ENCODE data around the gene IER3.

Gene IER3, protein sequence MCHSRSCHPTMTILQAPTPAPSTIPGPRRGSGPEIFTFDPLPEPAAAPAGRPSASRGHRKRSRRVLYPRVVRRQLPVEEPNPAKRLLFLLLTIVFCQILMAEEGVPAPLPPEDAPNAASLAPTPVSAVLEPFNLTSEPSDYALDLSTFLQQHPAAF

DNA sequence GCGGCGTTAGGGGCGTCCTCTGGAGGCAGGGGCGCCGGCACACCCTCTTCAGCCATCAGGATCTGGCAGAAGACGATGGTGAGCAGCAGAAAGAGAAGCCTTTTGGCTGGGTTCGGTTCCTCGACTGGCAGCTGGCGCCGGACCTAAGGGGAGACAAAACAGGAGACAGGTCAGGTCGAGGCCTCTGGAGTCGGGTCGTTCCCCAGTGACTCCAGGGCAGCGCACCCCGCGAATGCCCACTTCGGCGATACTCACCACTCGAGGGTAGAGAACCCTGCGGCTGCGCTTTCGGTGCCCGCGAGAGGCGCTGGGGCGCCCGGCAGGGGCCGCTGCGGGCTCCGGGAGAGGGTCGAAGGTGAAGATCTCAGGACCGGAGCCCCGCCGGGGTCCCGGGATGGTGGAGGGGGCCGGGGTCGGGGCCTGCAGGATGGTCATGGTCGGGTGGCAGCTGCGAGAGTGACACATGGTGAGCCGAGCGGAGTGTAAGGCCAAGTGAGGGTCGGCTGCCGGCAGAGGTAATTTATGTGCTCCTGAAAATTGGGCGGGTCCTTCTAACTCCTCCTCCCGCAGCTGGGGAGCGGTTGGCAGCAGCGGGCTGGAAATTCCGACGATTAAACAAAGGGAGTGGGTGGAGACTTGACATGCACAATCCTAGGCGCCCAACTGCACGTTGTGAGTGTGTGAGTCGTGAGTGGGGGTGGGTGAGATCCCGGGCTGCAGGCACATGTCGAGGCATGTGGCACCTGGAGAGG, at the start of gene IER3:
Gene IER3, minus strand, starts transcription at position 494 of the 752 bp plus-strand sequence. Its CDS starts 29 bp downstream, at position 465.
- peak; percentile 81 for DNase-seq (ENCODE audit: low spot score)

DNA sequence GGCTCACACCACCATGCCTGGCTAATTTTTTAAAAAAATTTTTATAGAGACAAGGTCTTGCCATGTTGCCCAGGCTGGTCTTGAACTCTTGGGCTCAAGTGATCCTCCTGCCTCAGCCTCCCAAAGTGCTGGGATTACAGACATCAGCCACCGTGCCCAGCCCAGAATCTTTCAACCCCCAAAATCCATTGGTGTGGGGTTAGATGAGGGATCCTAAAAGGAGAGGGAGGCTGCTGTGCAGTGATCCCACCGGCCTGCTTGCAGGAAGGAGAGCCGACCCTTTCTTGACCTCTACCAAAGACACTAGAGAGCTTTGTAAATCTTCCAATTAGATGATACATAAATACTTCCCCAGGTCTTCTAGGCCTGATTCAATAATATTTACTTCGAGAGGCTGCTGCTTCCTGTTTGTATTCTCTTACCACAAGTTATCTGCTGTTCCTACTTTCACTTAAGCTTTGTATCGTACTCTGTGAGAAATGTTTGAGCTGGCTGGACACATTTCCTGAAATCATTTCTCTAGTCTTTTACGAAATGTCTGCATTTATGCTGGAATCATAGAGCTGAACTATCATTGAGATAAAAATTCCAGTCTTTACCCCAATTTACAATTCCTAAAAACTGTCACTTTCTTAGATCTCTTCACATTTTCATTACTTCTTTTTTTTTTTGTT, 49.3 kb upstream of the IER3 start:
- DNase-seq (ENCODE audit: low spot score) = no peak

- no peak for DNase-seq (ENCODE audit: low spot score)
These were observed 48.4 kb upstream of the IER3 start for GRCh38 chr6:30792786-30793185.

DNA sequence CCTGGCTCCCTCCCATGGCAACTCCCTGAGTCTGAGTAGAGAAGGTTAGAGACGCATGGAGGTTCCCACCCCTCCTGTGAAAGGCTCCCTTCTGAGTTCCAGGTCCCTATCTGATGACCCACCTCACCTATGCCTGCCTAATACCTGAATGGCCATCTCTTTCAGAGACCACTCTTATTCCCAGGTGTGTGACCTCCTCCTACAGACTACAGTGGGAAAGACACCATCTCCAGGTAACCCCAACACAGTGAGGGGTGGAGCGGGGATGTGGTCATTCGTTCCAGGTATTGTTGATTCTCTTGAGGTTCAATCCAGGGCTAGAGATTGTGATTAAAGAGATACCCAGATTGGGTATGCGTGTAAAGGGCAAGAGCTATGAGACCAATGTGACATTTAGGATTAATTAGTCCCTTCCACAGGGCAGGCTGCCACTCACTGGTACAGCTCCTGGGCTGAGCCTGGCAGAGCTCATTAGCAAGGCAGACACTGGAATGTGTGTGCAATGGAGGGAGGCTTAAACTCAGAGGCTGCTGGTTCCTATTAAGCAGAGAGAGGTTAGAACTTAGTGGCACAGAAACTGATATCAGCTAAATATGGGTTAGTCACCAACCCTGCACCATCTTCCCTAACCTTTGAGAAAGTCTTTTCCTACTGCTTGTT, 46.5 kb upstream of the IER3 start:
- DNase-seq (ENCODE audit: low spot score) = no peak

DNA sequence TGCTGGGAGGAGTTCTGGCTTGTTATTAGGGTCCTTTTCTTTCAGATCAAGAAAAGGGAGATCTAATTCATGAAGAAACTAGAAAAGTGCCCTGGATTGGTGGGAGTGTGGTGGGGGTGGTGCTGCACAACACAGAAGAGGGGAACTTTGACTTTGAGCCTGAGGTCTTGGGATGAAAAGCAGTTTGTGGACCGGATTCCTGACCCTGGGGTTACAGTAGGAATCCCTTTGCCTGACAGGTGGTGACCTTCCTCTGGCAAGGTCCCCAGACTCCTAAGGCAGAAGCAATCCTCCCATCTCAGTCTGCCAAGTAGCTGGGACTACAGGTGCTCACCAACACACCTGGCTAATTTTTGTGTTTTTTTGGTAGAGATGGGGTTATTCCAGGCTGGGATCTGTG, 45.3 kb upstream of the IER3 start:
- DNase-seq (ENCODE audit: low spot score) = no peak

- peak; percentile 11 for DNase-seq (ENCODE audit: low spot score)
These were observed 43.6 kb upstream of the IER3 start for GRCh38 chr6:30787954-30788353.

DNA sequence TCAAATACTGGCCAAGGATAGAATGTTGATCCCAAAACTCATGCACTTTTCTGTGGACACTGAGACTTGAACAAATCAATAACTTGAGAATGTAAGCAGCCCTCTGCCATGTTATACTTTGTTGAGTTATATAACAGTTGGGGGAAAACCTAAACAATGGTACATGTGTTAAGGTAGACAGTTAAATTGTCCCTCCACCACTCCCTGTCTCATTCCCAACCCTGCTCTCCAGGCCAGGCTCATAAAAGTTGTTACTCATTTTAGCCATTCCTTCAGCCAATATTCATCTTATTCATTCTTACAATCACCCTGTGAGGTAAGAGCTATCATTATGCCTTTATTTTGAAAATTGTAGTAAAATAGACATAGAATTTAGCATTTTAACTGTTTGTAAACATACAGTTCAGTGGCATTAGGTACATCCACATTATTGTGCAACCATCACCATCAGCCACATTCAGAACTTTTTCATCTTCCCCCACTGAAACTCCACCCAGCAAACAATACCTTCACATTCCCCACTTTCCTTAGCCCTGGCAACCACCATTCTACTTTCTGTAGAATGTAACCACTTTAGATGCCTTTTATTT, 38.2 kb upstream of the IER3 start:
- no peak for DNase-seq (ENCODE audit: low spot score)

DNA sequence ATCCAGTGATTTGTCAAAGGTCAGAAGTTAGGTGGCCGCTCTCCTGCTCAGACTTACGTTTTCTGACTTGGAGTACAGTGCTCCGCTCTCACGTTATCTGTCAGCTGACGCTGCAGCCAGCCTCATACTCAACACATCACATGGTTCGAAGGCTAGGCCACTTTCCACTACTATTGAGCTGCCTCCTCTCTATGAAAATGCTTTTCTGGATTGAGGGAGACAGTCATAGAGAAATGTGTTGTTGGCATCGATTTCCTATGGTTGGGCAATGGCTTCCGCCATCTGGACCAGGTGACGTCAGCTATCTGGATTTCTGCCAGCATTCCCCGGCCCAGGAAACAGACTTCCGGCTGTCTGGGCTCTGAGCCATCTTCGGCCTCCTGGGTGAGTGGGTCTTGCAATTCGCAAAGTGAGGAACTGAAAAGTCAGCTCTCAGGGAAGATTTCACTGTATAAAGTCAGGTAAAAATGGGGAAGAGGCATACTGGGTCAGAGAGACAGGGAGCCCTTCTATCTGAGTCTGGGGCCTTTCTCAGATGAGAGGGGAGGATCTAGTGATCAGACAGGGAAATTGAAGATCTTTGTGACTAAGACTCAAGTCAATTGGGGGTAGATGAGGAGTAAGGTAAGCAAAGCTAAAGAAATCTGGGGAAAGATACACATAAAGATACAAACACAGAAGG, 37.5 kb upstream of the IER3 start:
- peak; percentile 89 for DNase-seq (ENCODE audit: low spot score)

GRCh38 chr6:30781395-30781742, 37.0 kb upstream of the IER3 start:
- no peak for DNase-seq (ENCODE audit: low spot score)

GRCh38 chr6:30780642-30780920, 36.2 kb upstream of the IER3 start:
- DNase-seq (ENCODE audit: low spot score) = no peak

GRCh38 chr6:30779850-30780641, 35.7 kb upstream of the IER3 start:
- no peak for DNase-seq (ENCODE audit: low spot score)

DNA sequence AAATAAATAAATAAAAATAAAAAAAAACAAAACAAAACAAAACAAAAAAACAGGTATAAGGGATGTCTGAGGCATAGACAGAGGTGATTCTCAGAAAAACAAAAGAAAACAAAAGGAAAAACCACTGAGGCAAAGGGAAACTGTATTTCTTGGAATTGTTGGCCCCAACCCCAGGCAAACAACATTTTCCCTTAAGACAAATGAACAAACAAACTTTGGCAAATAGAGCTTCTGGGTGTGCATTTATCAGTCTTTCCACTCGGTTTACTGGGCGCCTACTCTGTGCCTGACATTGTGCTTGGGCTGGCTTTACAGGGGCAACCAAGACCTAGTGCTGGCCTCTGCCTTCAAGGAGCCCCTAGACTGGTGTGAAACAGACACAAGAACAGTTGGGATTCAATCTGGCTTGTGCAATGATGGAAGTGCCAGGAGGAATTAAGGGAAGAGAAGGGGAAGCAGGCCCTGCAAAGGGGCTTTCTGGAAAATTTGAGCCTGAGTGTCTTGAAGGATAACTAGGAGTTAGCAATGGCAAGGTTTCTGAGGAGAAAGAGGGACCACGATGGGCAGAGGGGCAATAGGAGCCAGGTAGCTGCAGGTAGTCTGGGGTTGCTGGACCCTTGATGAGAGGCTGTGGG, 33.8 kb upstream of the IER3 start:
- DNase-seq (ENCODE audit: low spot score) = no peak

GRCh38 chr6:30777155-30777485, 32.8 kb upstream of the IER3 start:
- no peak for DNase-seq (ENCODE audit: low spot score)

DNA sequence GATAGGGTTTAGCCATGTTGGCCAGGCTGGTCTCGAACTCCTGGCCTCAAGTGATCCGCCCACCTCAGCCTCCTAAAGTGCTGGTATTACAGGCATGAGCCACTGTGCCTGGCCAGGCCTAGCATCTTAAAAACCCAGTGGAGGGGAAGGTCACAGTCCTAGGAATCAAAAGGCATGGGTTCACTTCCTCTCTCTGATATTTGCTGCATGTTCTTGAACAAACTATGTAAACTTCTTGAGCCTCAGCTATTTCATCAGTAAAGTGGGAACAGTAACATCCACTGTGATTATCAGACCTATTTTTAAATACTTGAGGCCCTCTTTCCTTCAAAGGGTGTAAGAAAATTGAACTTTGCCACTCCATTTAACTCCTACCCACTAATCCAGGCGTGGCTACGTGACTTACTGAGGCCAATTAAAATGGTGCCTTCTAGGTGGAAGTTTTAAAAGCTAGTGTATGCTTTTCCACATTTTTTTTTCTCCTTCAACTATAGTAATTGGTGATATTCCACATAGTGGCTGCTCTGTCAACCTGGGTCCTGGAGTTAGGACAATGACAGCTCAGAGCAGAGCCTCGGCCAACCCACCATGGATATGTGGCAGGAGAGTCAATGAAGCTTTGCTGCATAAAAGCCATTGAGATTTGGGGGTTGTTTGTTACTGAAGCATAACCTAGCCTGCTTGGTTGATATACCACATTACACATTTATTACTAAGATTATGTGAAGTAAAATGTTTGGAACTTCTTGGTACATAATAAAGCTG, 32.2 kb upstream of the IER3 start:
- no peak for DNase-seq (ENCODE audit: low spot score)

DNA sequence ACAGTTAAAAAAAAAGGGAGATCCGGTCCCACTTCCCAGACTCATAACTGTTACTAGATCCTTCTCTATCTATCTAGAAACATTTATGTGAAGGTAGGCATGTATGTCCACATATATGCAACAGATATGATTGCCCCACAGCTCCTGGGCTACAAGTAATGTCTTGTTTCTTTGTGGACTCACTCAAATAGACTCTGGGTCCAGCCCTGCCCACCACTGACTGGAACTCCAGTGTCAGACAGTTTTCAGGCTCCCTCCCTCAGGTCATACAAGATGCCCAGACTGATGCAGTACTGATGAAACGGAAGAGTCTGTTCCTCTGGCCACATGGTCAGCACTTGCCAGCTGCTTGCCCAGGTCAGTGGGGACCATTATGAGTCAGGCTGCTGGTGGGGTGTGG, 30.8 kb upstream of the IER3 start:
- no peak for DNase-seq (ENCODE audit: low spot score)

DNA sequence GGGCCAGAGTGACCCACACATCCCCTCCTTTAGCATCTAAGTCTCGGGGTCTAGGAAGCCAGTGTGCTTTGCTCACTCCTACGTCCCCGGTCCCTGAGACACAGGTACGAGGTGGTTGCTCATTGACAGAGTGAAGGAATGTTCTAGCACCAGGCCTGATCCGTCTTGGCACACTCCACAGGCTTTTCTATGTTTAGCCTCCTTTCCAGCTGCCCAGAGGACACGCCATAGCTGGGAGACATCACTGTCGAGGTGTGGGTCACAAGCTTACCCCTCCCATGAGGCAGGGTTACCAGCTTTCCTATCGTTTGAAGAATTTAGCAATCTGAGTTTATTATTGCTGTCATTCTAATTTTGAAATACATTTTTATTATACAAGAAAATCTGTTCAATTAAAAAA, 30.4 kb upstream of the IER3 start:
- no peak for DNase-seq (ENCODE audit: low spot score)

DNA sequence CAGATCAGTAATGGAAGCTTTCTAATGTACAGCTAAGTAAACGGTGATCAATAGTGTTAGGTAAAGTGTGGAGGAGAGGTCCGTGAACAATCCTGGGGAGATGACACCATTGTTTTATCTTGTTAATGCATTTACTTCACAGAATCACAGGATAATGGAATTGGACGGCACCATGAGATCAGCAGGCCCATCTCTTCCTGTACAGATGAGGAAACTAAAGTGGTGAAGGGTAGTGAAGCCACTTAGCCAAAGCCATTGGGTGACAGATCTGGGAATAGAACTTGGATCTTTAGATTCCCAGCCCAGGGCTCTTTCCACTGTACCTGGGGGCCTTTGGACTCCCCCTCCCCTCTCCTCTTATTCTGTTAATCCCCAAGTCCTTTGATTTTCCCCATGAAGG, 26.2 kb upstream of the IER3 start:
- no peak for DNase-seq (ENCODE audit: low spot score)

DNA sequence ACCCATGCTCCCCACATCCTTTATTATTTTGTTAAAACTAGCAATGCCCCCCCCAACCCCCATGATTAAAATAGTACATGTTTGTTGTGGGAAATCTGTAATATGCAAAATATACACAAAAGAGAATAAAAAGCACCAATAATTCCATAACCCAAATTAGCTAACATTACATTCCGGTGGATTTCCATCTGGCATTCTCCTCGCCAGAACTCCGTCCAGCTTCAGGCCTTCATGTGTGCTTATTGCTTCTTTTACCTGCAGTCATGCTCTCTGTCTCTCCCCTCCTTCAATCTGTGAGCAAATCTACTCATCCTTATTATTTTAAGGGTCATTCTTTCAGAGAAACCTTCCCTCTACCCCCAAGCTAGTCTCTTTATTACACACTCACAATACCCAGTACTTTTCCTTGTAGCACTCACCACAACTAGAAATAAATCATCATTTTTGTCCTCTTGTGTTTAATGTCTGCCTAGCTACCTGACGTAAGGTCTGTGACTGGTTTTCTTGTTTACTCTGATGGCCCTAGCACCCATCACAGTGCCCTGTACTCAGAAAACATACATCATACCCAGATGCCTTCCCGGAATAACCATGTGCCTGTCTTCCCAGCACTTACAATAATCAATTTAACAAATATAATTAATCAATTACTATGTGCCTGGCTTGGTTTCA, 25.6 kb upstream of the IER3 start:
- DNase-seq (ENCODE audit: low spot score) = no peak

DNA sequence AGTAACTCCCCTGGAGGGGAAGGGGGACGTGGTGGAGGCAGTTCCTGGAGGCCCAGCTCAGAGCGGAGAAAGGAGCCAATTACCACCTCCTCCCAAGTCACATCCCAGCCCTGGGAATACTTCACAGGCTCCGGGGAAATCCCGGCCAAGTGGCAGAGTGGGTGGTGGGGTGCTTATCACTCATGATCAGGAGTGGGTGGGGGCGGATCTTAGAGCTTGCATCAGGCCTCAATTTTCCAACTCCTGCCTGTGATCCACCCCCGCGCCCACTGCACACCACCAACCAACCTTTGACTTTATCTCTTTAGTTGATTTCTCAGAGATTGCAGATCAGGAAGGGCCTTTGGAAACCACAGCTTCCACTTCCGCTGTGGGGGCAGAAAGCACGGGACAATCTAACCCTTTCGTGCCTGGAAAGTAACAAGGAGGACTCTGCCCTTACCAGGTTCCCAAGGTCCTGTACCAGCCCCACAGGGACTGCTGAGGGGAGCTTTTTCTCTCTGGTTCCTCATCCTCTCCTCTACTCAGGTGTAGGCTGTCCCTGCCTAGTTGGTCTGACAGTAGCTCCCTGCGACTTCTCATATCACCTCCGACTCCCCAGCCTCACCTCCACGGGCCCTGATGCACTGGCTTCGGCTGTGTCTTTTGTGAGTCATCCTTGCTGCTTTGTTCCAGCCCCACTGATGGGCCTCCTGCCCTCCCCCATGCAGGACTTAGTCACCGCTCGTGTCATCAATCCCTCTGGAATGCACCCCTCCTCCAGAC, 24.9 kb upstream of the IER3 start:
- DNase-seq (ENCODE audit: low spot score) = peak; percentile 78

Measured in putamen (tissue), 1 donor.